HepG2 (cell line): Measurements from ENCODE around the gene GALNT8. TPM values are rescaled to one million over a fixed set of nuclear protein-coding genes. Genes with fewer than 3 reads are reported as not detected.

Experiments
- ATAC-seq: fragments of 200-7000 bp; cut with Tn5 transposase; 3 replicates; pipeline ENCODE4 v1.9.1; 2020; ENCODE audit warnings: mild to moderate bottlenecking, moderate library complexity
- BruUV-seq: library from RNA; stranded (reverse); fragments of 400-500 nt; replicated peaks from 2 replicates; lab custom pipeline; 2021; lab: Mats Ljungman, UMichigan
- CTCF ChIA-PET: fragments of 300-600 bp; formaldehyde crosslinking; extraction: SDS; loops from one replicate; lab custom pipeline; 2021; ENCODE audit warnings: low total read pairs, inconsistent platforms, low intra/inter-chr PET ratio; lab: Yijun Ruan, JAX
- POLR2A ChIA-PET: fragments of 350-600 bp; sonication (Branson Sonifier 250); formaldehyde crosslinking; loops from one replicate; lab custom pipeline; 2020; ENCODE audit warnings: antibody characterized with exemption, inconsistent platforms; lab: Yijun Ruan, JAX
- DNase-seq: peaks from one replicate; pipeline ENCODE4 v3.0.0-alpha.2; 2015; ENCODE audit warnings: low spot score
- FAIRE-seq: peaks from 3 replicates; lab custom pipeline; 2011; peaks lifted over from hg19 to GRCh38; lab: Jason Lieb, UNC
- H2AFZ ChIP-seq: one replicate; pipeline ENCODE4 v1.6.1; 2011; ENCODE audit warnings: low read length, inconsistent platforms
- H3K27ac ChIP-seq: fragments of 300-600 bp; 3 replicates; pipeline ENCODE4 v1.8.0; 2011; ENCODE audit warnings: mixed run types, mild to moderate bottlenecking, mixed read lengths, low read length, inconsistent platforms; ENCODE audit not compliant: insufficient read depth; ENCODE audit errors: extremely low read length
- H3K27me3 ChIP-seq, 2 experiments: fragments of 200-600 bp in 1 of 2; 2 replicates in 1 of 2; 3 replicates in 1 of 2; pipeline versions ENCODE4 v1.6.0 to v1.8.0; 2011; ENCODE audit warnings: low read length in 2 of 2, mild to moderate bottlenecking in 2 of 2, moderate library complexity in 2 of 2, inconsistent platforms in 1 of 2; ENCODE audit not compliant: insufficient read depth in 2 of 2, control insufficient read depth in 1 of 2
- H3K36me3 ChIP-seq, 2 experiments: fragments of 200-600 bp in 1 of 2; replicated peaks in 1 of 2; 2 replicates in 1 of 2; 3 replicates in 1 of 2; pipeline versions ENCODE4 v1.5.1 to v1.8.0; 2011; ENCODE audit warnings: low read length in 2 of 2, inconsistent platforms in 1 of 2; ENCODE audit not compliant: insufficient read depth in 2 of 2, control insufficient read depth in 1 of 2
- H3K4me1 ChIP-seq: 2 replicates; pipeline ENCODE4 v1.5.1; 2012; ENCODE audit warnings: low read length, inconsistent platforms; ENCODE audit not compliant: insufficient read depth
- H3K4me2 ChIP-seq: 2 replicates; pipeline ENCODE4 v1.6.0; 2011; ENCODE audit warnings: low read depth, low read length, inconsistent platforms
- H3K4me3 ChIP-seq, 3 experiments: fragments of 200-600 bp in 1 of 3; sonication (generic), shearing (Covaris generic) in 1 of 3; replicated peaks in 1 of 3; 2 replicates each; pipeline ENCODE4 v1.5.1; 2011 to 2016; ENCODE audit warnings: low read length in 3 of 3, inconsistent platforms in 2 of 3, low read depth in 2 of 3, mild to moderate bottlenecking in 2 of 3, control low read depth in 1 of 3, mixed read lengths in 1 of 3; ENCODE audit not compliant: insufficient read depth in 1 of 3
- H3K79me2 ChIP-seq: one replicate; pipeline ENCODE4 v1.6.1; 2011; ENCODE audit warnings: low read length, inconsistent platforms; ENCODE audit not compliant: insufficient read depth
- H3K9ac ChIP-seq: 2 replicates; pipeline ENCODE4 v1.6.0; 2011; ENCODE audit warnings: mild to moderate bottlenecking, low read depth, low read length, inconsistent platforms; ENCODE audit not compliant: insufficient read depth
- H3K9me3 ChIP-seq: 2 replicates; pipeline ENCODE4 v1.5.1; 2012; ENCODE audit warnings: mild to moderate bottlenecking, low read length
- H4K20me1 ChIP-seq: 2 replicates; pipeline ENCODE4 v1.6.0; 2011; ENCODE audit warnings: inconsistent platforms, mild to moderate bottlenecking, low read length, moderate library complexity; ENCODE audit not compliant: insufficient read depth
- ATF7 ChIP-seq, 2 experiments: fragments of 450-650 bp in 1 of 2; sonication (generic) in 1 of 2; formaldehyde crosslinking in 1 of 2; IDR thresholded peaks; 2 replicates each; pipeline versions ENCODE4 v1.4.0 to v1.6.1; 2016 to 2020; ENCODE audit warnings: antibody characterized with exemption in 1 of 2, mild to moderate bottlenecking in 1 of 2, missing genetic modification reagents in 1 of 2
- NR2F1 ChIP-seq, 2 experiments: fragments of 450-650 bp in 1 of 2; formaldehyde crosslinking in 1 of 2; IDR thresholded peaks; 2 replicates each; pipeline versions ENCODE4 v1.5.0 to v1.6.1; 2016 to 2020; ENCODE audit warnings: mild to moderate bottlenecking in 1 of 2, missing compliant biosample characterization in 1 of 2, missing genetic modification reagents in 1 of 2, moderate library complexity in 1 of 2
- ZBTB4 ChIP-seq: sonication (generic); formaldehyde crosslinking; IDR thresholded peaks from 2 replicates; pipeline ENCODE4 v1.4.0; 2020; ENCODE audit warnings: missing genetic modification reagents, mild to moderate bottlenecking, borderline replicate concordance
- ZSCAN12 ChIP-seq: sonication (generic); formaldehyde crosslinking; IDR thresholded peaks from 2 replicates; pipeline ENCODE4 v1.9.0; 2021; ENCODE audit warnings: mild to moderate bottlenecking, missing genetic modification reagents
- WGBS: methylation state at CpG from one replicate; pipeline ENCODE4 v1.1.6; 2017; ENCODE audit warnings: low lambda C conversion rate; 5-methylcytosine and 5-hydroxymethylcytosine counted together
- in situ Hi-C: cut with HindIII; loops from 2 replicates; pipeline ENCODE4 v1.10.0; 2017; ENCODE audit warnings: low pct_unique_long_range_greater_than_20kb; ENCODE audit not compliant: extremely low pct_ligation_motif_present
- intact Hi-C: fragments of 100-400 bp; cut with micrococcal nuclease; formaldehyde crosslinking; loops from one replicate; pipeline ENCODE4 v1.10.0; 2022; ENCODE audit not compliant: unreplicated experiment
- polyA plus RNA-seq, 8 experiments: library from polyadenylated mRNA; depleted of rRNA in 3 of 8; stranded (reverse) in 7 of 8; unstranded in 1 of 8; fragments of >200 nt; fragmentation: Illumina TruSeq in 4 of 8; extraction: Trizol in 4 of 8; gene quantifications; 2 replicates each; pipeline versions ENCODE4 v1.2.1 to v1.2.3, GENCODE V29; 2011 to 2016; ENCODE audit warnings: low read depth in 4 of 8, missing spikeins in 1 of 8, mixed read lengths in 1 of 8; ENCODE audit not compliant: insufficient read depth in 1 of 8
- total RNA-seq, 5 experiments: library from RNA; depleted of rRNA; stranded (reverse); fragments of >200 nt; fragmentation: Illumina TruSeq; extraction: Trizol; gene quantifications; 2 replicates each; pipeline ENCODE4 v1.2.3, GENCODE V29; 2016; ENCODE audit warnings: low read depth in 1 of 5

Gene GALNT8
- total and polyA plus RNA-seq, 2 of the 13 experiments (the other 11 are each of a cell fraction or from before 2014, with no cell fraction given) = 0.45 TPM; not detected in 1

DNA sequence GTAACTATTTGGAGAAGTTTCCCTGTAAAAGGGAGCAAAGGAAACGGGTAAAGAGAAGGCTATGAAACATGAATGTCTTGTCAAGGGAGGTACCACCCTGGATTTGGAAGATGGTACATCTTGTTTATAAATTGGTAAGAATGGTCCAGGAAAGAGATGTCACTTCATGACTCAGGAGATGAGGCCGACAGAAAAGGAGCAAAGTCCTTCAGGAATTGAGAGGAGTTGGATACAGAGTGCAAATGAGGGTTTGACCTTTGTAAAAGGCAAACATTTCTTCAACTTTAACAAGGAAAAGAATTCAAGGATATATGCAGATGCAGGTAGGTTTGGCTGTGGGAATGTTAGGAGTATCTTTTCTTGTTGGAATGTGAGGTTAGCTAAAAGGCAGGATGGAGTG is 40.5 kb upstream of the GALNT8 start:
- ATAC-seq = no peak
- TF ChIP-seq NR2F1 (CRISPR knock-in tag; IDR thresholded peaks at IDR 0.05) (peak in 1 of 2 experiments; percentile 28; a peak in 1 of 4 replicates), ZSCAN12 (no peak)
- H3K27me3 ChIP-seq = no peaks in the 10 kb centered on the region
- 64% methylated on average over 2 of the region's 2 CpGs for WGBS
- no TSS peak for BruUV-seq
- FAIRE-seq = no peak
- peaks cover 6 to 26% of the 10 kb centered on the region in 2 experiments; a peak in 4 of 5 replicates for H3K36me3 ChIP-seq
- DNase-seq = peak; percentile 5
- H3K9me3 ChIP-seq = no peaks in the 10 kb centered on the region
- POLR2A ChIA-PET = no interaction called here
- CTCF ChIA-PET = no interaction called here
- peaks cover 8% of the 10 kb centered on the region for H3K4me1 ChIP-seq
- H3K9ac ChIP-seq = no peak overlapping the region
- no peak overlapping the region for H3K4me3 ChIP-seq
- no peaks in the 10 kb centered on the region for H4K20me1 ChIP-seq
- H3K4me2 ChIP-seq = no peak overlapping the region
- no peak overlapping the region for H3K27ac ChIP-seq
- H2AFZ ChIP-seq = no peak overlapping the region
- no peaks in the 10 kb centered on the region for H3K79me2 ChIP-seq
- in situ Hi-C loops = no loop called here
- intact Hi-C loops = no loop called here

- intact Hi-C loops (no loop called here), in situ Hi-C loops (no loop called here)
- Histone ChIP-seq H3K4me1 (peaks cover 8% of the 10 kb centered on the region), H3K27me3 (no peaks in the 10 kb centered on the region), H4K20me1 (no peaks in the 10 kb centered on the region), H3K4me2 (no peak overlapping the region), H3K36me3 (peaks cover 9 to 45% of the 10 kb centered on the region in 2 experiments; a peak in 4 of 5 replicates), H3K9ac (no peak overlapping the region), H3K27ac (no peak overlapping the region), H3K79me2 (no peaks in the 10 kb centered on the region), H2AFZ (no peak overlapping the region), H3K9me3 (no peaks in the 10 kb centered on the region), H3K4me3 (no peak overlapping the region)
- no TSS peak for BruUV-seq
- CTCF ChIA-PET = no interaction called here
- WGBS = 97% methylated on average over 3 of the region's 3 CpGs
- FAIRE-seq = no peak
- POLR2A ChIA-PET = no interaction called here
- DNase-seq = no peak
- no peak for TF ChIP-seq ZBTB4 (CRISPR knock-in tag)
- TF ChIP-seq ATF7 (IDR thresholded peaks at IDR 0.05) = peak; percentile 67; the same call in 1 of the 2 replicates
- TF ChIP-seq ATF7 (CRISPR knock-in tag; IDR thresholded peaks at IDR 0.05) = no peak
- ATAC-seq = no peak
Measured at GRCh38 chr12:4681732-4682131, 38.5 kb upstream of the GALNT8 start.
